Measurements from ENCODE around the gene NMD3. TPM values are rescaled to one million over a fixed set of nuclear protein-coding genes. Genes with fewer than 3 reads are reported as not detected.

NMD3 gene
- polyA plus RNA-seq, 1 donor from 2014 or later = 25.3 TPM

- no peaks in the 10 kb centered on the region for H3K36me3 ChIP-seq (ENCODE audit: insufficient read depth, low read length)
These were observed 68.1 kb downstream of the NMD3 start for GRCh38 chr3:161289174-161289573.

GRCh38 chr3:161291191-161291901 is 70.2 kb downstream of the NMD3 start:
- TF ChIP-seq CTCF (IDR thresholded peaks at IDR 0.05; ENCODE audit: poor library complexity, severe bottlenecking) (no peak), POLR2AphosphoS5 (IDR thresholded peaks at IDR 0.05) (no peak), RAD21 (conservative IDR thresholded peaks at IDR 0.05) (no peak)
- H3K27me3 ChIP-seq (ENCODE audit: insufficient read depth, low read depth, low read length) = no peaks in the 10 kb centered on the region
- H3K27ac ChIP-seq (ENCODE audit: low read length) = no peak overlapping the region
- no peak overlapping the region for H2AFZ ChIP-seq (ENCODE audit: low read depth, low read length)
- no peaks in the 10 kb centered on the region for H3K9me2 ChIP-seq (ENCODE audit: insufficient read depth, low read length)
- no peak overlapping the region for H3K4me3 ChIP-seq (ENCODE audit: low read length)
- no peaks in the 10 kb centered on the region for H4K20me1 ChIP-seq (ENCODE audit: insufficient read depth)
- H3K4me2 ChIP-seq (ENCODE audit: low read length) = no peak overlapping the region
- no peaks in the 10 kb centered on the region for H3K79me2 ChIP-seq (replicated peaks; ENCODE audit: insufficient read depth, low read length)
- H3K36me3 ChIP-seq (ENCODE audit: insufficient read depth, low read length) = no peaks in the 10 kb centered on the region
- H3K9me3 ChIP-seq (ENCODE audit: low read length) = no peaks in the 10 kb centered on the region
- no peak overlapping the region for H3K9ac ChIP-seq (ENCODE audit: low read length)
- H3F3A ChIP-seq (ENCODE audit: insufficient read depth, low read length, poor library complexity, severe bottlenecking) = no peaks in the 10 kb centered on the region

More at GRCh38 chr3:161289174-161289573, 68.1 kb downstream of the NMD3 start:
- Histone ChIP-seq H3F3A (ENCODE audit: insufficient read depth, low read length, poor library complexity, severe bottlenecking) (no peaks in the 10 kb centered on the region), H3K4me3 (ENCODE audit: low read length) (no peak overlapping the region), H3K9me3 (ENCODE audit: low read length) (no peaks in the 10 kb centered on the region), H4K20me1 (ENCODE audit: insufficient read depth) (no peaks in the 10 kb centered on the region), H3K27ac (ENCODE audit: low read length) (no peak overlapping the region), H3K9me2 (ENCODE audit: insufficient read depth, low read length) (no peaks in the 10 kb centered on the region), H3K27me3 (ENCODE audit: insufficient read depth, low read depth, low read length) (no peaks in the 10 kb centered on the region), H2AFZ (ENCODE audit: low read depth, low read length) (no peak overlapping the region), H3K9ac (ENCODE audit: low read length) (no peak overlapping the region), H3K4me2 (ENCODE audit: low read length) (no peak overlapping the region), H3K79me2 (replicated peaks; ENCODE audit: insufficient read depth, low read length) (no peaks in the 10 kb centered on the region)
- TF ChIP-seq TAF1 (IDR thresholded peaks at IDR 0.05; ENCODE audit: low read depth) = no peak
- no peak for TF ChIP-seq MXI1 (conservative IDR thresholded peaks at IDR 0.05; ENCODE audit: poor library complexity, severe bottlenecking)
- TF ChIP-seq CTCF (IDR thresholded peaks at IDR 0.05; ENCODE audit: poor library complexity, severe bottlenecking) = no peak
- no peak for TF ChIP-seq EZH2 (IDR thresholded peaks at IDR 0.05; ENCODE audit: borderline replicate concordance, insufficient read depth, low read length, poor library complexity, severe bottlenecking)
- no peak for TF ChIP-seq EP300 (conservative IDR thresholded peaks at IDR 0.05; ENCODE audit: poor library complexity, severe bottlenecking)
- no peak for TF ChIP-seq SMC3 (conservative IDR thresholded peaks at IDR 0.05; ENCODE audit: poor library complexity)
- TF ChIP-seq POLR2AphosphoS5 (IDR thresholded peaks at IDR 0.05) = no peak
- no peak for TF ChIP-seq REST (IDR thresholded peaks at IDR 0.05; ENCODE audit: borderline replicate concordance)
- TF ChIP-seq RAD21 (conservative IDR thresholded peaks at IDR 0.05) = no peak

Data from neural cell (in vitro differentiated cells).